ENCODE measurements around the gene RXRA. TPM values are rescaled to one million over a fixed set of nuclear protein-coding genes. Genes with fewer than 3 reads are reported as not detected.

The RXRA gene
- total and polyA plus RNA-seq, 7 donors, result 37.7 to 192 (median 139) TPM

DNA sequence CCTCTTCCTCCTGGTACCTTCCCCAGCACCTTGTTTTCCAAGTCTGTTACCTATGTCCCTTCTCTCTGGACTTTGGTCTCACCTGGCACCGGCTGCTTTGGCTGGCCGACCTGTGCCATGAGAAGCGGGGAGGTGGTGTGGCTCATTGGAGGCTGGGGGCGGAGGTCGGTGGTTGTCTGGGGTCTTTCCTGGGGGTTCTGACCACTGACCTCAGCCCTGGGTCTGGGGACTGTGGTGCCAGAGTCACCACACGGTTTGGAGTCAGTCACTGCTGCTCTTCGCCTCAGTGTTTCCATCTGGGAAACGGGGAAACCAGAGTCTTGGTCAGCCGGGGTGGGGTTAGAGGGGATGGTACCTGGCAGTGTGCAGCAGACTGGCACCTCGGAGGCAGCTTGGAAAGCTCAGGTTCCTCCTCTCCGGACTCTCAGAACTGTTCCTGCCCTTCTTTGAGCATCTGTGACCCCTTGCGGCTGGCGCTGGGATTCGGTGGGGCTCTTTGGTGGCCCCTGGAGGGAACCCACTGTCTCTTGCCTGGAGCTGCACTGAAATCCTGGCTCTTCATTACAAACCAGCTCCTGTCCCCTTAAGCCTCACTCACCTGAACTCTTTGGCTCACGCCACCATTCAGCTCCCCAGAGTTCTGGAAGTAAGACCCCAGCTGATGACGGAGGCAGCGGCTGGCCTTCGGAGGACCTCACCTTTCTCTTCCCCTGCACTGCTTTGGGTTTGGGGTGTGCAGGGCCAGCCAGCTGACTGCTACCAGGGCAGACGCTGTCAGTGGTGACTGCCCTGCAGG, 4.1 kb upstream of the RXRA start:
- ATAC-seq, result no peak
- no peak overlapping the region for H3K4me3 ChIP-seq
- peaks cover 7% of the 10 kb centered on the region for H3K4me1 ChIP-seq
- DNase-seq, result peak; percentile 20 to 44
- TF ChIP-seq, protein P1, sequence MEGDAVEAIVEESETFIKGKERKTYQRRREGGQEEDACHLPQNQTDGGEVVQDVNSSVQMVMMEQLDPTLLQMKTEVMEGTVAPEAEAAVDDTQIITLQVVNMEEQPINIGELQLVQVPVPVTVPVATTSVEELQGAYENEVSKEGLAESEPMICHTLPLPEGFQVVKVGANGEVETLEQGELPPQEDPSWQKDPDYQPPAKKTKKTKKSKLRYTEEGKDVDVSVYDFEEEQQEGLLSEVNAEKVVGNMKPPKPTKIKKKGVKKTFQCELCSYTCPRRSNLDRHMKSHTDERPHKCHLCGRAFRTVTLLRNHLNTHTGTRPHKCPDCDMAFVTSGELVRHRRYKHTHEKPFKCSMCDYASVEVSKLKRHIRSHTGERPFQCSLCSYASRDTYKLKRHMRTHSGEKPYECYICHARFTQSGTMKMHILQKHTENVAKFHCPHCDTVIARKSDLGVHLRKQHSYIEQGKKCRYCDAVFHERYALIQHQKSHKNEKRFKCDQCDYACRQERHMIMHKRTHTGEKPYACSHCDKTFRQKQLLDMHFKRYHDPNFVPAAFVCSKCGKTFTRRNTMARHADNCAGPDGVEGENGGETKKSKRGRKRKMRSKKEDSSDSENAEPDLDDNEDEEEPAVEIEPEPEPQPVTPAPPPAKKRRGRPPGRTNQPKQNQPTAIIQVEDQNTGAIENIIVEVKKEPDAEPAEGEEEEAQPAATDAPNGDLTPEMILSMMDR (IDR thresholded peaks at IDR 0.05), result no peak
- no peaks in the 10 kb centered on the region for H3K27me3 ChIP-seq (ENCODE audit: insufficient read depth in 3 of 3, low read length in 2 of 3)
- 92 to 96% (median 93%) methylated on average over 19 of the region's 19 CpGs for WGBS, 3 donors
- intact Hi-C loops (cut with DNase I), result no loop called here
- no peaks in the 10 kb centered on the region for H3K9me3 ChIP-seq
- H3K27ac ChIP-seq, result no peak overlapping the region
- H3K36me3 ChIP-seq (ENCODE audit: insufficient read depth in 1 of 2, low read depth in 1 of 2), result no peaks in the 10 kb centered on the region

DNA sequence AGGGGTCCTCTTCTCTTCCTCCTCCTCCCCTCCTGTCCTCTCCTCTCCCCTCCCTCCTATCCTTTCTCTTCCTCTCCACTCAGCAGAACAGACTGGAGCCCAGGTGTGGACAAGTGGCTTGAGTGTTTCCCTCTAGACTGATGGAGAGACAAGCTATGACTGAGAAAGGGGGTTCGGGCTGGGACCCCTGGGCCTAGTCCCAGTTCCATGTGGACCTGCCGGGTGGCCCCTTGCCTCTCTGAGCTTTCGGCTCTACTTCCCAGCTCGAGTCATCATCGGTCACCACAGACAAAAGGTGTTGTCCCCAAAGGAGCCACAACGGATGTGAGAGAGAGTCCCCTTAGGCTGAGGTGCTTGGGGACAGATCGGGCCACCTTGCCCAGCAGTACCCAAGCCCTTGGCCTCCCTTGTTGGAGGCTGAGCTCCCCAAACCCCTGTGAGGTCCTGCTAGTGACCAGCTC, 3.4 kb upstream of the RXRA start:
- intact Hi-C loops (cut with DNase I), result no loop called here
- DNase-seq (peak in 1 of 2 donors; percentile 42), ATAC-seq (no peak)
- Histone ChIP-seq H3K36me3 (ENCODE audit: insufficient read depth in 1 of 2, low read depth in 1 of 2) (no peaks in the 10 kb centered on the region), H3K4me3 (no peak overlapping the region), H3K27ac (peak overlapping the region; percentile 98), H3K9me3 (no peaks in the 10 kb centered on the region), H3K27me3 (ENCODE audit: insufficient read depth in 3 of 3, low read length in 2 of 3) (no peaks in the 10 kb centered on the region), H3K4me1 (peaks cover 9% of the 10 kb centered on the region)
- 97% methylated on average over 7 of the region's 7 CpGs for WGBS, 3 donors
- TF ChIP-seq, protein P1 (IDR thresholded peaks at IDR 0.05), result no peak

- intact Hi-C loops (cut with DNase I), result no loop called here
- Histone ChIP-seq H3K27me3 (ENCODE audit: insufficient read depth in 3 of 3, low read length in 2 of 3) (no peaks in the 10 kb centered on the region), H3K9me3 (no peaks in the 10 kb centered on the region), H3K4me1 (peaks cover 20% of the 10 kb centered on the region), H3K27ac (peak overlapping the region; percentile 98), H3K4me3 (no peak overlapping the region), H3K36me3 (ENCODE audit: insufficient read depth in 1 of 2, low read depth in 1 of 2) (no peaks in the 10 kb centered on the region)
- TF ChIP-seq, protein P1 (IDR thresholded peaks at IDR 0.05), result no peak
- 62 to 79% (median 64%) methylated on average over 20 of the region's 20 CpGs for WGBS, 3 donors
- DNase-seq (peak; percentile 43 to 61), ATAC-seq (peak in 1 of 4 donors; percentile 12)
Measured at GRCh38 chr9:134323741-134324358, 2.4 kb upstream of the RXRA start.

GRCh38 chr9:134324359-134325095, 1.7 kb upstream of the RXRA start:
- DNase-seq, result peak; percentile 25 to 64
- Histone ChIP-seq H3K4me3 (peak overlapping the region; percentile 78), H3K4me1 (peaks cover 25% of the 10 kb centered on the region), H3K9me3 (no peaks in the 10 kb centered on the region), H3K27ac (peak overlapping the region; percentile 98), H3K36me3 (ENCODE audit: insufficient read depth in 1 of 2, low read depth in 1 of 2) (no peaks in the 10 kb centered on the region), H3K27me3 (ENCODE audit: insufficient read depth in 3 of 3, low read length in 2 of 3) (no peaks in the 10 kb centered on the region)
- intact Hi-C loops (cut with DNase I), result loop anchor here in 1 of 2 donors (5.0 kb wide), 1 partner anchor 152 kb away; no protein-coding TSS in a partner anchor
- 86 to 91% (median 90%) methylated on average over 15 to 17 of the region's 17 CpGs for WGBS, 3 donors
- TF ChIP-seq, protein P1 (IDR thresholded peaks at IDR 0.05), result no peak
- ATAC-seq, result no peak

Data from psoas muscle (tissue), 8 donors.